HEK293T (cell line): ENCODE results near the gene FCMR.
"Not testable (repeated sequence)": the region's sequence is repeated elsewhere in the genome, so short reads cannot be mapped to it uniquely, and the experiment has no call there.

Experiments used
- CTCF ChIA-PET: fragments of 350-600 bp; formaldehyde crosslinking; extraction: SDS; loops from one replicate; lab custom pipeline; 2021; ENCODE audit warnings: antibody characterized with exemption, inconsistent platforms; lab: Yijun Ruan, JAX
- POLR2A ChIA-PET: fragments of 350-600 bp; formaldehyde crosslinking; extraction: SDS; loops from one replicate; lab custom pipeline; 2020; ENCODE audit warnings: antibody characterized with exemption, inconsistent platforms; lab: Yijun Ruan, JAX
- DNase-seq: peaks from one replicate; pipeline ENCODE4 v3.0.0; 2012; ENCODE audit warnings: mixed read lengths; ENCODE audit errors: extremely low spot score
- ARNT ChIP-seq: fragments of 450-650 bp; IDR thresholded peaks from 2 replicates; pipeline ENCODE4 v1.6.1; 2017; ENCODE audit warnings: mild to moderate bottlenecking
- BHLHE40 ChIP-seq: fragments of 450-650 bp; IDR thresholded peaks from 2 replicates; pipeline ENCODE4 v1.6.1; 2016; ENCODE audit warnings: mild to moderate bottlenecking, moderate library complexity, borderline replicate concordance
- CTBP1 ChIP-seq: fragments of 450-650 bp; IDR thresholded peaks from 2 replicates; pipeline ENCODE4 v1.6.1; 2016; ENCODE audit warnings: borderline replicate concordance
- ELF4 ChIP-seq: fragments of 450-650 bp; IDR thresholded peaks from 2 replicates; pipeline ENCODE4 v1.6.1; 2017; ENCODE audit warnings: antibody characterized with exemption
- FOXA1 ChIP-seq: fragments of 450-650 bp; IDR thresholded peaks from 2 replicates; pipeline ENCODE4 v1.6.1; 2016; ENCODE audit warnings: mild to moderate bottlenecking
- FOXK2 ChIP-seq: fragments of 450-650 bp; IDR thresholded peaks from 2 replicates; pipeline ENCODE4 v1.6.1; 2016; ENCODE audit warnings: mild to moderate bottlenecking
- FOXM1 ChIP-seq: fragments of 450-650 bp; IDR thresholded peaks from 2 replicates; pipeline ENCODE4 v1.6.1; 2017; ENCODE audit warnings: mild to moderate bottlenecking, borderline replicate concordance
- HDGF ChIP-seq: fragments of 450-650 bp; IDR thresholded peaks from 2 replicates; pipeline ENCODE4 v1.6.1; 2017; ENCODE audit warnings: antibody characterized with exemption, borderline replicate concordance
- L3MBTL2 ChIP-seq: fragments of 450-650 bp; conservative IDR thresholded peaks from 2 replicates; pipeline ENCODE4 v1.6.1; 2016; ENCODE audit warnings: mild to moderate bottlenecking
- LEF1 ChIP-seq: fragments of 450-650 bp; IDR thresholded peaks from 2 replicates; pipeline ENCODE4 v1.6.1; 2017; ENCODE audit warnings: mild to moderate bottlenecking, borderline replicate concordance
- NFRKB ChIP-seq: fragments of 450-650 bp; IDR thresholded peaks from 2 replicates; pipeline ENCODE4 v1.6.1; 2016; ENCODE audit warnings: mild to moderate bottlenecking, moderate library complexity
- PKNOX1 ChIP-seq: fragments of 450-650 bp; IDR thresholded peaks from 2 replicates; pipeline ENCODE4 v1.6.1; 2016
- SP1 ChIP-seq: fragments of 450-650 bp; IDR thresholded peaks from 2 replicates; pipeline ENCODE4 v1.6.1; 2017
- SUZ12 ChIP-seq: fragments of 450-650 bp; IDR thresholded peaks from 2 replicates; pipeline ENCODE4 v1.6.1; 2016; ENCODE audit warnings: mild to moderate bottlenecking
- TARDBP ChIP-seq: fragments of 450-650 bp; IDR thresholded peaks from 2 replicates; pipeline ENCODE4 v1.6.1; 2016
- ZNF384 ChIP-seq: fragments of 450-650 bp; IDR thresholded peaks from 2 replicates; pipeline ENCODE4 v1.6.1; 2016

The FCMR gene

GRCh38 chr1:206856674-206857464 lies 64.9 kb downstream of the FCMR start:
- TF ChIP-seq L3MBTL2, result no peak
- no peak for TF ChIP-seq NFRKB
- no peak for TF ChIP-seq ARNT
- TF ChIP-seq SUZ12, result no peak
- TF ChIP-seq FOXM1, result no peak
- no peak for TF ChIP-seq TARDBP
- TF ChIP-seq ELF4, result no peak
- no peak for TF ChIP-seq LEF1
- no peak for TF ChIP-seq HDGF
- TF ChIP-seq SP1, result no peak
- TF ChIP-seq PKNOX1, result no peak
- TF ChIP-seq CTBP1, result no peak
- TF ChIP-seq FOXK2, result no peak
- TF ChIP-seq BHLHE40, result no peak
- DNase-seq, result peak; percentile 45
- ChIA-PET POLR2A (no interaction called here), CTCF (interaction anchor here (1.1 kb wide), 1 partner anchor 54 kb away, joined by 3 read pairs; no protein-coding TSS in a partner anchor)

GRCh38 chr1:206855859-206856258 lies 65.9 kb downstream of the FCMR start:
- POLR2A ChIA-PET, result no interaction called here
- CTCF ChIA-PET, result no interaction called here
- TF ChIP-seq ARNT (no peak), FOXA1 (no peak), ELF4 (no peak), L3MBTL2 (no peak), PKNOX1 (no peak), FOXM1 (no peak), SP1 (no peak), NFRKB (no peak), LEF1 (no peak), ZNF384 (no peak), TARDBP (no peak), SUZ12 (no peak), BHLHE40 (no peak), CTBP1 (no peak)
- no peak for DNase-seq

GRCh38 chr1:206854401-206855129 lies 67.2 kb downstream of the FCMR start:
- CTCF ChIA-PET, result no interaction called here
- POLR2A ChIA-PET, result no interaction called here
- no peak for DNase-seq
- TF ChIP-seq TARDBP (no peak), CTBP1 (peak; percentile 44; the same call in 1 of the 2 replicates), L3MBTL2 (no peak), ZNF384 (peak; percentile 83), PKNOX1 (no peak), BHLHE40 (no peak)

GRCh38 chr1:206853696-206854095 lies 68.0 kb downstream of the FCMR start:
- POLR2A ChIA-PET, CTCF ChIA-PET, DNase-seq: not testable (repeated sequence)
